KMS-11 (cell line): Measurements from ENCODE around the gene MTO1.
A peak's percentile ranks its signal among the peaks of the same experiment; 100 is the strongest.

Experiments used
- H2AFZ ChIP-seq: fragments of 200-600 bp; sonication (generic); 2 replicates; pipeline ENCODE4 v1.6.1; 2016; ENCODE audit warnings: antibody characterized with exemption, mixed run types, low read depth
- H3K27ac ChIP-seq: fragments of 200-600 bp; sonication (generic); 2 replicates; pipeline ENCODE4 v1.6.1; 2016; ENCODE audit warnings: mild to moderate bottlenecking, mixed run types
- H3K27me3 ChIP-seq: fragments of 200-600 bp; sonication (generic); 2 replicates; pipeline ENCODE4 v1.6.1; 2017; ENCODE audit warnings: mild to moderate bottlenecking, low read depth, mixed run types, moderate library complexity; ENCODE audit not compliant: insufficient read depth
- H3K36me3 ChIP-seq: fragments of 200-600 bp; sonication (generic); 2 replicates; pipeline ENCODE4 v1.6.1; 2017; ENCODE audit warnings: mild to moderate bottlenecking, mixed run types; ENCODE audit not compliant: insufficient read depth
- H3K4me1 ChIP-seq: fragments of 200-600 bp; sonication (generic); 2 replicates; pipeline ENCODE4 v1.6.1; 2016; ENCODE audit warnings: mild to moderate bottlenecking, low read depth, mixed run types; ENCODE audit not compliant: poor library complexity, severe bottlenecking
- H3K4me2 ChIP-seq: fragments of 200-600 bp; sonication (generic); 2 replicates; pipeline ENCODE4 v1.7.0; 2016; ENCODE audit warnings: mild to moderate bottlenecking, mixed run types
- H3K4me3 ChIP-seq: fragments of 200-600 bp; sonication (generic); IDR thresholded peaks from 2 replicates; pipeline ENCODE4 v1.6.1; 2017; ENCODE audit warnings: low read depth, low read length, mixed read lengths; ENCODE audit not compliant: insufficient read depth
- H3K79me2 ChIP-seq: fragments of 200-600 bp; sonication (generic); 2 replicates; pipeline ENCODE4 v1.6.1; 2016; ENCODE audit warnings: low read depth, mixed run types; ENCODE audit not compliant: insufficient read depth
- H3K9ac ChIP-seq: fragments of 200-600 bp; sonication (generic); 2 replicates; pipeline ENCODE4 v1.6.1; 2016; ENCODE audit warnings: mild to moderate bottlenecking, mixed run types
- H4K20me1 ChIP-seq: fragments of 200-600 bp; sonication (generic); 2 replicates; pipeline ENCODE4 v1.6.1; 2016; ENCODE audit warnings: mild to moderate bottlenecking, mixed run types; ENCODE audit not compliant: insufficient read depth
- TF ChIP-seq, protein P1 (sequence below): fragments of 200-600 bp; sonication (generic); conservative IDR thresholded peaks from 2 replicates; pipeline ENCODE4 v1.6.1; 2017; ENCODE audit warnings: low read depth, mild to moderate bottlenecking, antibody characterized with exemption, low read length, moderate library complexity, mixed read lengths

Gene MTO1, protein sequence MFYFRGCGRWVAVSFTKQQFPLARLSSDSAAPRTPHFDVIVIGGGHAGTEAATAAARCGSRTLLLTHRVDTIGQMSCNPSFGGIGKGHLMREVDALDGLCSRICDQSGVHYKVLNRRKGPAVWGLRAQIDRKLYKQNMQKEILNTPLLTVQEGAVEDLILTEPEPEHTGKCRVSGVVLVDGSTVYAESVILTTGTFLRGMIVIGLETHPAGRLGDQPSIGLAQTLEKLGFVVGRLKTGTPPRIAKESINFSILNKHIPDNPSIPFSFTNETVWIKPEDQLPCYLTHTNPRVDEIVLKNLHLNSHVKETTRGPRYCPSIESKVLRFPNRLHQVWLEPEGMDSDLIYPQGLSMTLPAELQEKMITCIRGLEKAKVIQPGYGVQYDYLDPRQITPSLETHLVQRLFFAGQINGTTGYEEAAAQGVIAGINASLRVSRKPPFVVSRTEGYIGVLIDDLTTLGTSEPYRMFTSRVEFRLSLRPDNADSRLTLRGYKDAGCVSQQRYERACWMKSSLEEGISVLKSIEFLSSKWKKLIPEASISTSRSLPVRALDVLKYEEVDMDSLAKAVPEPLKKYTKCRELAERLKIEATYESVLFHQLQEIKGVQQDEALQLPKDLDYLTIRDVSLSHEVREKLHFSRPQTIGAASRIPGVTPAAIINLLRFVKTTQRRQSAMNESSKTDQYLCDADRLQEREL

DNA sequence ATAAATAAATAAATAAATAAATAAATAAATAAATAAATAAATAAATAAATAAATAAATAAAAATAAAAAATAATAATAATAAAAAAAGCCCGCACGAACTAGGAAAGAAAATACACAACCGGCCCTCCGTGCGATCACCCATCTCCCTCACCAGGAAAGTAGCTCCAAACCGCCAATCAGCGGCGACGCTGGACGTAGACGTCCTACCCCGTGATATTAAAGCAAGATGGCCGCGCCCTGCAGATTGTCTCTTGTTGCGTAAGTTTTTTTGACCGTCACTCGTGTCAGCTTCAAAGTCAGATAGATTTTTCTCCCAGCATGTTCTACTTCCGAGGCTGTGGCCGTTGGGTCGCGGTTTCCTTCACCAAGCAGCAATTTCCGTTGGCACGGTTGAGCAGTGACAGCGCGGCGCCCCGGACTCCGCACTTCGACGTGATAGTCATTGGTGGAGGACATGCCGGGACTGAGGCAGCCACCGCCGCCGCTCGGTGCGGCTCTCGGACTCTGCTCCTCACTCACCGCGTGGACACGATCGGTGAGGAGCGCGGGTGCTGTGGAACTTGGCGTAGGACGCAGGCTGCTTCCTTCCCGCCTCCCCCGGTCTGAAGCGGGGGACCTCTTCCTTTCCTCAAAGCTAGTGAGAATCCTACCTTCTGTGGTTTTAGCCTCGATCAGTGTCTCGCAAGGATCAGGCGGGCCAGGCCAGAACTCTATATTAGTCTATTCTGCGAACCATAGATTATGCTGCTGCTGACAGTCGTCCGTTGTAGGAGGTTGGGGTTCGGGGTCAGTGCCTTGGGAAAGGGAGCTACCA is at the start of gene MTO1:
TSS of gene MTO1 (plus strand) at position 201 of the 814 bp plus-strand sequence. CDS start at position 319, 118 bp downstream.
- H3K4me1 ChIP-seq = peaks cover 47% of the 10 kb centered on the region
- H3K9ac ChIP-seq = peak within 1 kb of the TSS; percentile 87
- H3K27me3 ChIP-seq = no peaks in the 10 kb centered on the region
- H3K4me3 ChIP-seq = no peak within 1 kb of the TSS
- TF ChIP-seq, protein P1, sequence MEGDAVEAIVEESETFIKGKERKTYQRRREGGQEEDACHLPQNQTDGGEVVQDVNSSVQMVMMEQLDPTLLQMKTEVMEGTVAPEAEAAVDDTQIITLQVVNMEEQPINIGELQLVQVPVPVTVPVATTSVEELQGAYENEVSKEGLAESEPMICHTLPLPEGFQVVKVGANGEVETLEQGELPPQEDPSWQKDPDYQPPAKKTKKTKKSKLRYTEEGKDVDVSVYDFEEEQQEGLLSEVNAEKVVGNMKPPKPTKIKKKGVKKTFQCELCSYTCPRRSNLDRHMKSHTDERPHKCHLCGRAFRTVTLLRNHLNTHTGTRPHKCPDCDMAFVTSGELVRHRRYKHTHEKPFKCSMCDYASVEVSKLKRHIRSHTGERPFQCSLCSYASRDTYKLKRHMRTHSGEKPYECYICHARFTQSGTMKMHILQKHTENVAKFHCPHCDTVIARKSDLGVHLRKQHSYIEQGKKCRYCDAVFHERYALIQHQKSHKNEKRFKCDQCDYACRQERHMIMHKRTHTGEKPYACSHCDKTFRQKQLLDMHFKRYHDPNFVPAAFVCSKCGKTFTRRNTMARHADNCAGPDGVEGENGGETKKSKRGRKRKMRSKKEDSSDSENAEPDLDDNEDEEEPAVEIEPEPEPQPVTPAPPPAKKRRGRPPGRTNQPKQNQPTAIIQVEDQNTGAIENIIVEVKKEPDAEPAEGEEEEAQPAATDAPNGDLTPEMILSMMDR = no peak
- H2AFZ ChIP-seq = peak within 1 kb of the TSS; percentile 62
- H3K79me2 ChIP-seq = peaks cover 46% of the 10 kb centered on the region
- peak within 1 kb of the TSS; percentile 91 for H3K27ac ChIP-seq
- peak within 1 kb of the TSS; percentile 64 for H3K4me2 ChIP-seq
- no peaks in the 10 kb centered on the region for H3K36me3 ChIP-seq
- no peaks in the 10 kb centered on the region for H4K20me1 ChIP-seq

DNA sequence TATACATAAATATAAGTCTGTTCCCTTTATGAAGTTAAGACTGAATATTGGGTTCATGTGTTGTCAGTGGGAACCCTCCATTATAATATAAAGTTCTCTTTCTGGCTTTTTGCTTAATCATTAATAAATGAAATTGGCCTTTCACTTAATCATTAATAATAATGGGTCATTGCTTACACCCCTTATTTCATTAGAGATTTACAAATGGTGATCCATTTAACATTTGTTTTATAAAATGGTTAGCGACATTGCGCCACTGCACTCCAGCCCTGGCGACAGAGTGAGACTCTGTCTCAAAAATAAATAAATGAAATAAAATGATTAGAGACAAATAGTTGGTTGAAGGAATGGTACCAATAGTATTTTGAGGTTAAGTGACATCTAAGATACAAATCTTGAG is 48.4 kb upstream of the MTO1 start:
- Histone ChIP-seq H3K36me3 (no peaks in the 10 kb centered on the region), H3K79me2 (no peaks in the 10 kb centered on the region), H3K4me1 (no peaks in the 10 kb centered on the region), H3K4me3 (no peak overlapping the region), H3K4me2 (no peak overlapping the region), H4K20me1 (no peaks in the 10 kb centered on the region), H2AFZ (no peak overlapping the region), H3K27ac (no peak overlapping the region), H3K27me3 (no peaks in the 10 kb centered on the region), H3K9ac (no peak overlapping the region)
- TF ChIP-seq, protein P1 = no peak

DNA sequence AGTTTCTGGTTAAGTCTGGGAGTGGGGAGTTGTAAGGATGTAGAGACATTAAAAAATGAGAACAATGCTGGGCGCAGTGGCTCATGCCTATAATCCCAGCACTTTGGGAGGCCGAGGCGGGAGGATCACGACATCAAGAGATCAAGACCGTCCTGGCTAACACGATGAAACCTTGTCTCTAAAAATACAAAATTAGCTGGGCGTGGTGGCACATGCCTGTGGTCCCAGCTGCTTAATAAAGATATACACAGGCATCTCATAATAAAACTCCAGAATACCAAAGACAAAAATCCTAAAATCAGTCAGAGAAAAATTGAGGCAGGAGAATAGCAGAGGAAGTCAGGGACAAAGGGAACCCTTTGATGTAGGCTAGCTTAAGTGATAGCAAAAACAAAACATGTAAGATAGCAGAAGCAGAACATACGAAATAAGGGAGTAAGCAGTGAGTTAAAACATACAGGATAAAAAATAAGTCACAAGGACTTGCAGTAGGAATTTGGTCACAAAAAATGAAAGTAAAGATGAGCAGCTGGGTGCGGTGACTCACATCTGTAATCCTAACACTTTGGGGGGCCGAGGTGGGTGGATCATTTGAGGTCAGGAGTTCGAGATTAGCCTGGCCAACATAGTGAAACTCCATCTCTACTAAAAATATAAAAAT is 43.3 kb upstream of the MTO1 start:
- H3K4me2 ChIP-seq = no peak overlapping the region
- H3K36me3 ChIP-seq = peaks cover under 1% of the 10 kb centered on the region; the same call in 1 of the 2 replicates
- no peak overlapping the region for H3K9ac ChIP-seq
- no peaks in the 10 kb centered on the region for H4K20me1 ChIP-seq
- TF ChIP-seq, protein P1 = no peak
- H2AFZ ChIP-seq = no peak overlapping the region
- H3K4me1 ChIP-seq = peaks cover 31% of the 10 kb centered on the region
- H3K79me2 ChIP-seq = no peaks in the 10 kb centered on the region
- no peak overlapping the region for H3K27ac ChIP-seq
- H3K4me3 ChIP-seq = no peak overlapping the region
- H3K27me3 ChIP-seq = no peaks in the 10 kb centered on the region

DNA sequence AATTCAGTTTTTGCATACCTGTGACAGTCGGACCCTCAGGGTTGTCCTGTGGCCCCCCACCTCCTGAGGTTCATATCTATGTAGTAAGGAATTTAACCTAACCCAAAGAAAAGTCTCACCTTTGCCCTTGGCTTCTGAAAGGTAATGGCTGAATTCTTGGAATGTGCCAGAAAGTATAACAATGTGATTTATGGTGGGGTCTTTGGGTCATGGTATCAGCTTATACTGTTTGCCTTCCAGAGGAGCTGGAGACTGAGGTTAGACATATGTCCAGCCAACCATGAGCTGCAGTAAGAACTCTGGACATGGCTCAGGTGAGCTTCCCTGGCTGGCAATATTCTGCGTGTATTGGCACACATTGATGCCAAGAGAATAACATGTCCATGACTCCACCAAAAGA is 40.0 kb upstream of the MTO1 start:
- Histone ChIP-seq H3K4me1 (peaks cover 44% of the 10 kb centered on the region), H3K4me2 (no peak overlapping the region), H3K36me3 (peaks cover 11% of the 10 kb centered on the region; the same call in 1 of the 2 replicates), H3K27ac (no peak overlapping the region), H3K79me2 (no peaks in the 10 kb centered on the region), H3K4me3 (no peak overlapping the region), H3K27me3 (no peaks in the 10 kb centered on the region), H3K9ac (no peak overlapping the region), H2AFZ (no peak overlapping the region), H4K20me1 (no peaks in the 10 kb centered on the region)
- TF ChIP-seq, protein P1 = no peak
